Esophagus squamous epithelium (tissue), 5 donors: ENCODE data around the gene TUT7. TPM values are rescaled to one million over a fixed set of nuclear protein-coding genes. Genes with fewer than 3 reads are reported as not detected.

Experiments
- DNase-seq: peaks from one replicate; lab custom pipeline; 2025; lab: John Stamatoyannopoulos, UW
- H3K27ac ChIP-seq, 4 donors: fragments of 200-600 bp; sonication (generic); one replicate each; pipeline ENCODE4 v1.5.1; 2016 to 2019; ENCODE audit warnings: mild to moderate bottlenecking in 1 of 4
- H3K27me3 ChIP-seq, 4 donors: fragments of 200-600 bp; sonication (generic); 1 replicate in 3 of 4; 2 replicates in 1 of 4; pipeline versions ENCODE4 v1.5.1 to v1.6.0; 2017 to 2021; ENCODE audit warnings: antibody characterized with exemption in 1 of 4
- H3K36me3 ChIP-seq, 3 donors: fragments of 200-600 bp; sonication (generic); one replicate each; pipeline ENCODE4 v1.5.1; 2016 to 2019
- H3K4me1 ChIP-seq, 3 donors: fragments of 200-600 bp; sonication (generic); one replicate each; pipeline ENCODE4 v1.5.1; 2017 to 2019
- H3K4me3 ChIP-seq, 4 donors: fragments of 200-600 bp; sonication (generic); 1 replicate in 3 of 4; 2 replicates in 1 of 4; pipeline ENCODE4 v1.5.1; 2016 to 2019; ENCODE audit warnings: mild to moderate bottlenecking in 2 of 4, moderate library complexity in 1 of 4
- H3K9me3 ChIP-seq, 3 donors: fragments of 200-600 bp; sonication (generic); one replicate each; pipeline ENCODE4 v1.5.1; 2016 to 2019
- CTCF ChIP-seq, 6 experiments: fragments of 450-650 bp in 4 of 6; fragments of 200-600 bp in 2 of 6; sonication (generic) in 2 of 6; IDR thresholded peaks; one replicate each; pipeline ENCODE4 v1.5.1; 2016 to 2019; ENCODE audit warnings: antibody characterized with exemption in 6 of 6, mild to moderate bottlenecking in 4 of 6, moderate library complexity in 4 of 6
- POLR2A ChIP-seq, 4 donors: fragments of 450-650 bp; IDR thresholded peaks; one replicate each; pipeline ENCODE4 v1.6.1; 2017; ENCODE audit warnings: antibody characterized with exemption in 4 of 4, mild to moderate bottlenecking in 4 of 4, moderate library complexity in 3 of 4
- WGBS, 2 donors: methylation state at CpG; one replicate each; pipeline ENCODE4 v1.1.5; 2018; 5-methylcytosine and 5-hydroxymethylcytosine counted together
- intact Hi-C: fragments of 100-400 bp; cut with DNase I; formaldehyde crosslinking; loops from one replicate; pipeline ENCODE4 v1.15.0; 2022
- total RNA-seq, 4 donors: library from RNA; depleted of rRNA; stranded (reverse); fragments of >200 nt; gene quantifications; one replicate each; pipeline ENCODE4 v1.1.0, GENCODE V29; 2016
- donor health status: DM: yes; HTN: yes; CAD: no.

The TUT7 gene
- total RNA-seq, 4 donors from 2014 or later: 34.3 to 71.0 (median 54.9) TPM

GRCh38 chr9:86272221-86272620 is 82.0 kb downstream of the TUT7 start:
- Histone ChIP-seq H3K36me3 (peaks cover 0 to 57% (median 21%) of the 10 kb centered on the region in 3 donors), H3K4me3 (no peak overlapping the region), H3K27ac (no peak overlapping the region), H3K27me3 (no peaks in the 10 kb centered on the region), H3K4me1 (peaks cover 0 to 23% (median 0%) of the 10 kb centered on the region in 3 donors), H3K9me3 (no peaks in the 10 kb centered on the region)
- intact Hi-C loops: no loop called here
- 92 to 93% methylated on average over 4 of the region's 4 CpGs for WGBS, 2 donors
- TF ChIP-seq POLR2A (IDR thresholded peaks at IDR 0.05) (no peak), CTCF (IDR thresholded peaks at IDR 0.05) (no peak)
- DNase-seq: no peak

- intact Hi-C loops: no loop called here
- no peak for DNase-seq
- Histone ChIP-seq H3K4me1 (no peaks in the 10 kb centered on the region), H3K27me3 (no peaks in the 10 kb centered on the region), H3K9me3 (no peaks in the 10 kb centered on the region), H3K27ac (no peak overlapping the region), H3K4me3 (no peak overlapping the region), H3K36me3 (peaks cover 0 to 68% (median 5%) of the 10 kb centered on the region in 3 donors)
- TF ChIP-seq CTCF (IDR thresholded peaks at IDR 0.05) (no peak), POLR2A (IDR thresholded peaks at IDR 0.05) (no peak)
- WGBS, 2 donors: 79 to 88% methylated on average over 3 to 6 of the region's 6 CpGs
Measured at GRCh38 chr9:86263876-86264275, 90.3 kb downstream of the TUT7 start.

- Histone ChIP-seq H3K4me3 (no peak overlapping the region), H3K27ac (no peak overlapping the region), H3K4me1 (no peaks in the 10 kb centered on the region), H3K9me3 (no peaks in the 10 kb centered on the region), H3K36me3 (peaks cover 0 to 55% (median 5%) of the 10 kb centered on the region in 3 donors), H3K27me3 (no peaks in the 10 kb centered on the region)
- DNase-seq: no peak
- intact Hi-C loops: no loop called here
- no peak for TF ChIP-seq CTCF (IDR thresholded peaks at IDR 0.05)
- no peak for TF ChIP-seq POLR2A (IDR thresholded peaks at IDR 0.05)
- WGBS, 2 donors: 70 to 78% methylated on average over 3 to 4 of the region's 4 CpGs
Measured at GRCh38 chr9:86262492-86262891, 91.7 kb downstream of the TUT7 start.

GRCh38 chr9:86259557-86259956 is 94.7 kb downstream of the TUT7 start, which contains the start of gene C9orf153:
Gene C9orf153 (minus strand): TSS chr9:86259657. CDS start chr9:86229603, 30,054 bp downstream.
- DNase-seq: no peak
- Histone ChIP-seq H3K9me3 (no peaks in the 10 kb centered on the region), H3K27me3 (no peaks in the 10 kb centered on the region), H3K4me3 (no peak within 1 kb of the TSS), H3K27ac (no peak within 1 kb of the TSS), H3K36me3 (peaks cover 0 to 28% (median 0%) of the 10 kb centered on the region in 3 donors), H3K4me1 (no peaks in the 10 kb centered on the region)
- WGBS, 2 donors: 93 to 94% methylated on average over 7 to 8 of the region's 8 CpGs
- intact Hi-C loops: no loop called here
- TF ChIP-seq POLR2A (IDR thresholded peaks at IDR 0.05) (no peak), CTCF (IDR thresholded peaks at IDR 0.05) (no peak)

GRCh38 chr9:86257391-86257790 is 96.8 kb downstream of the TUT7 start:
- 67 to 84% methylated on average over 2 of the region's 2 CpGs for WGBS, 2 donors
- H3K27me3 ChIP-seq: no peaks in the 10 kb centered on the region
- TF ChIP-seq POLR2A (IDR thresholded peaks at IDR 0.05) (no peak), CTCF (IDR thresholded peaks at IDR 0.05) (no peak)
- H3K4me3 ChIP-seq: no peak overlapping the region
- DNase-seq: no peak
- H3K4me1 ChIP-seq: no peaks in the 10 kb centered on the region
- intact Hi-C loops: no loop called here
- H3K9me3 ChIP-seq: no peaks in the 10 kb centered on the region
- H3K36me3 ChIP-seq: peaks cover 0 to 6% (median 0%) of the 10 kb centered on the region in 3 donors
- no peak overlapping the region for H3K27ac ChIP-seq
